Measurements from ENCODE around the gene TMEM9.

Gene TMEM9

GRCh38 chr1:201142849-201143725 lies 11.2 kb downstream of the TMEM9 start:
- no peak for TF ChIP-seq CTCF (conservative IDR thresholded peaks at IDR 0.05; ENCODE audit: low read depth)
- no peak overlapping the region for H3K27ac ChIP-seq
- ChIA-PET POLR2A (ENCODE audit: low non-redundant PET) (no interaction called here), CTCF (interaction anchor here (0.6 to 1.1 kb wide), 3 partner anchors 20 to 301 kb away, joined by 3 to 4 read pairs (median 3); no protein-coding TSS in a partner anchor)
- DNase-seq (ENCODE audit: low spot score) = no peak

- TF ChIP-seq CTCF (conservative IDR thresholded peaks at IDR 0.05; ENCODE audit: low read depth) = no peak
- ChIA-PET CTCF (interaction anchor here (0.6 to 1.1 kb wide), 4 partner anchors 20 to 300 kb away, joined by 3 to 4 read pairs (median 4); no protein-coding TSS in a partner anchor), POLR2A (ENCODE audit: low non-redundant PET) (no interaction called here)
- H3K27ac ChIP-seq = no peak overlapping the region
- DNase-seq (ENCODE audit: low spot score) = no peak
Observed at GRCh38 chr1:201142011-201142848, 12.0 kb downstream of the TMEM9 start.

GRCh38 chr1:201141418-201141817 lies 12.9 kb downstream of the TMEM9 start:
- POLR2A ChIA-PET (ENCODE audit: low non-redundant PET) = interaction anchor here (0.5 kb wide), 1 partner anchor 558 kb away, joined by 4 read pairs; no protein-coding TSS in a partner anchor
- no peak for TF ChIP-seq CTCF (conservative IDR thresholded peaks at IDR 0.05; ENCODE audit: low read depth)
- CTCF ChIA-PET = interaction anchor here (0.6 kb wide), 1 partner anchor 44 kb away, joined by 4 read pairs; no protein-coding TSS in a partner anchor
- H3K27ac ChIP-seq = no peak overlapping the region
- no peak for DNase-seq (ENCODE audit: low spot score)

- ChIA-PET CTCF (no interaction called here), POLR2A (ENCODE audit: low non-redundant PET) (interaction anchor here (0.5 kb wide), 1 partner anchor 557 kb away, joined by 4 read pairs; no protein-coding TSS in a partner anchor)
- DNase-seq (ENCODE audit: low spot score) = no peak
- no peak overlapping the region for H3K27ac ChIP-seq
- no peak for TF ChIP-seq CTCF (conservative IDR thresholded peaks at IDR 0.05; ENCODE audit: low read depth)
Observed at GRCh38 chr1:201140941-201141260, 13.4 kb downstream of the TMEM9 start.

- POLR2A ChIA-PET (ENCODE audit: low non-redundant PET) = no interaction called here
- TF ChIP-seq CTCF (conservative IDR thresholded peaks at IDR 0.05; ENCODE audit: low read depth) = no peak
- CTCF ChIA-PET = interaction anchor here (0.6 to 3.9 kb wide), 3 partner anchors 10 to 407 kb away, joined by 3 to 24 read pairs (median 3); no protein-coding TSS in a partner anchor
- H3K27ac ChIP-seq = no peak overlapping the region
- no peak for DNase-seq (ENCODE audit: low spot score)
Observed at GRCh38 chr1:201140235-201140940, 13.9 kb downstream of the TMEM9 start.

- no peak overlapping the region for H3K27ac ChIP-seq
- no peak for DNase-seq (ENCODE audit: low spot score)
- no peak for TF ChIP-seq CTCF (conservative IDR thresholded peaks at IDR 0.05; ENCODE audit: low read depth)
- CTCF ChIA-PET = interaction anchor here (0.6 to 3.9 kb wide), 3 partner anchors 10 to 407 kb away, joined by 3 to 24 read pairs (median 3); no protein-coding TSS in a partner anchor
- POLR2A ChIA-PET (ENCODE audit: low non-redundant PET) = no interaction called here
Observed at GRCh38 chr1:201139756-201140155, 14.5 kb downstream of the TMEM9 start.

Measured in RWPE1 (cell line).